Endothelial cell (in vitro differentiated cells): ENCODE data around the gene CABP2. TPM values are rescaled to one million over a fixed set of nuclear protein-coding genes. Genes with fewer than 3 reads are reported as not detected.

Experiments used
- DNase-seq: peaks from one replicate; pipeline ENCODE4 v3.0.0; 2021; ENCODE audit warnings: low spot score
- H3K27ac Mint-ChIP-seq: one replicate; pipeline ENCODE4 v1.8.0; 2021; ENCODE audit warnings: mixed read lengths, inconsistent platforms; ENCODE audit not compliant: unreplicated experiment
- H3K27me3 Mint-ChIP-seq: one replicate; pipeline ENCODE4 v1.8.0; 2021; ENCODE audit warnings: mild to moderate bottlenecking, moderate library complexity, mixed read lengths, inconsistent platforms; ENCODE audit not compliant: unreplicated experiment
- H3K36me3 Mint-ChIP-seq: one replicate; pipeline ENCODE4 v1.8.0; 2021; ENCODE audit warnings: mild to moderate bottlenecking, low read depth, mixed read lengths, inconsistent platforms; ENCODE audit not compliant: unreplicated experiment
- H3K4me1 Mint-ChIP-seq: one replicate; pipeline ENCODE4 v1.8.0; 2021; ENCODE audit warnings: mild to moderate bottlenecking, mixed read lengths, inconsistent platforms; ENCODE audit not compliant: unreplicated experiment
- H3K4me3 Mint-ChIP-seq: one replicate; pipeline ENCODE4 v1.8.0; 2021; ENCODE audit warnings: mild to moderate bottlenecking, mixed read lengths, inconsistent platforms; ENCODE audit not compliant: unreplicated experiment
- H3K9me3 Mint-ChIP-seq: one replicate; pipeline ENCODE4 v1.8.0; 2021; ENCODE audit warnings: mixed read lengths, inconsistent platforms; ENCODE audit not compliant: unreplicated experiment
- CTCF ChIP-seq: fragments of 200-600 bp; sonication (generic); IDR thresholded peaks from one replicate; pipeline ENCODE4 v1.5.0; 2021; ENCODE audit warnings: antibody characterized with exemption; ENCODE audit not compliant: unreplicated experiment
- total RNA-seq: library from RNA; stranded (reverse); fragmentation: NEBNext Ultra II Directional; extraction: Animal tissue kit (Norgen Biotek cat#: 25700); gene quantifications from one replicate; pipeline ENCODE4 v1.2.1, GENCODE V29; 2021; ENCODE audit not compliant: unreplicated experiment

Gene CABP2
- total RNA-seq, 1 donor from 2014 or later = not detected

GRCh38 chr11:67522338-67522737, 908 bp downstream of the CABP2 start:
- H3K4me1 Mint-ChIP-seq = peaks cover 6% of the 10 kb centered on the region
- no peak for DNase-seq
- no peaks in the 10 kb centered on the region for H3K9me3 Mint-ChIP-seq
- H3K27ac Mint-ChIP-seq = no peak overlapping the region
- TF ChIP-seq CTCF = no peak
- H3K4me3 Mint-ChIP-seq = no peak overlapping the region
- peaks cover 12% of the 10 kb centered on the region for H3K27me3 Mint-ChIP-seq
- no peaks in the 10 kb centered on the region for H3K36me3 Mint-ChIP-seq

- Mint-ChIP-seq H3K4me3 (no peak overlapping the region), H3K27me3 (peaks cover 11% of the 10 kb centered on the region), H3K9me3 (no peaks in the 10 kb centered on the region), H3K36me3 (no peaks in the 10 kb centered on the region), H3K4me1 (peaks cover 6% of the 10 kb centered on the region), H3K27ac (no peak overlapping the region)
- no peak for DNase-seq
- no peak for TF ChIP-seq CTCF
Observed at GRCh38 chr11:67521924-67522323, 1.3 kb downstream of the CABP2 start.

- Mint-ChIP-seq H3K27ac (no peak overlapping the region), H3K4me1 (peaks cover 6% of the 10 kb centered on the region), H3K36me3 (no peaks in the 10 kb centered on the region), H3K4me3 (no peak overlapping the region), H3K27me3 (peaks cover 9% of the 10 kb centered on the region), H3K9me3 (no peaks in the 10 kb centered on the region)
- DNase-seq = no peak
- TF ChIP-seq CTCF = no peak
Observed at GRCh38 chr11:67520856-67521824, 2.1 kb downstream of the CABP2 start.

GRCh38 chr11:67519726-67520125, 3.5 kb downstream of the CABP2 start:
- no peak for DNase-seq
- no peak for TF ChIP-seq CTCF
- Mint-ChIP-seq H3K27ac (no peak overlapping the region), H3K4me1 (peaks cover 6% of the 10 kb centered on the region), H3K9me3 (no peaks in the 10 kb centered on the region), H3K4me3 (no peak overlapping the region), H3K27me3 (peaks cover 12% of the 10 kb centered on the region), H3K36me3 (no peaks in the 10 kb centered on the region)
